CD4-positive, alpha-beta T cell treated with Interleukin-4 for 4 hours (primary cell): ENCODE measurements around the gene AATK.

Experiments
- DNase-seq: peaks from one replicate; pipeline ENCODE4 v3.0.0-alpha.2; 2020

Gene AATK

GRCh38 chr17:81142301-81143199 lies 23.5 kb downstream of the AATK start:
- DNase-seq, result peak; percentile 52

- DNase-seq, result no peak
Observed at GRCh38 chr17:81140695-81141094, 25.3 kb downstream of the AATK start.

- no peak for DNase-seq
Observed at GRCh38 chr17:81140018-81140417, 26.0 kb downstream of the AATK start.

GRCh38 chr17:81139428-81139827 lies 26.6 kb downstream of the AATK start:
- no peak for DNase-seq

GRCh38 chr17:81138500-81138899 lies 27.5 kb downstream of the AATK start:
- no peak for DNase-seq

GRCh38 chr17:81138083-81138482 lies 27.9 kb downstream of the AATK start:
- DNase-seq, result no peak

- DNase-seq, result no peak
Observed at GRCh38 chr17:81137248-81137647, 28.8 kb downstream of the AATK start.

GRCh38 chr17:81136366-81136765 lies 29.7 kb downstream of the AATK start:
- DNase-seq, result no peak

- DNase-seq, result no peak
Observed at GRCh38 chr17:81135505-81136278, 30.3 kb downstream of the AATK start.

- DNase-seq, result no peak
Observed at GRCh38 chr17:81134064-81134781, 31.8 kb downstream of the AATK start.

GRCh38 chr17:81132770-81133723 lies 33.0 kb downstream of the AATK start:
- no peak for DNase-seq

- DNase-seq, result no peak
Observed at GRCh38 chr17:81132197-81132540, 33.9 kb downstream of the AATK start.

- no peak for DNase-seq
Observed at GRCh38 chr17:81131486-81132196, 34.4 kb downstream of the AATK start.

- DNase-seq, result no peak
Observed at GRCh38 chr17:81130385-81131361, 35.3 kb downstream of the AATK start.

- DNase-seq, result no peak
Observed at GRCh38 chr17:81129711-81130367, 36.2 kb downstream of the AATK start.

GRCh38 chr17:81129289-81129688 lies 36.7 kb downstream of the AATK start:
- no peak for DNase-seq

GRCh38 chr17:81128774-81129173 lies 37.2 kb downstream of the AATK start:
- no peak for DNase-seq

GRCh38 chr17:81128338-81128737 lies 37.7 kb downstream of the AATK start:
- no peak for DNase-seq

GRCh38 chr17:81127526-81128177 lies 38.4 kb downstream of the AATK start:
- no peak for DNase-seq
